C4-2B (cell line): ENCODE data around the gene SENP5.

ENCODE experiments used
- H3K27ac ChIP-seq: fragments of 450-650 bp; 2 replicates; pipeline ENCODE4 v1.5.1; 2017
- CTCF ChIP-seq: fragments of 450-650 bp; conservative IDR thresholded peaks from 2 replicates; pipeline ENCODE4 v1.5.1; 2017; ENCODE audit warnings: mild to moderate bottlenecking
- ZFX ChIP-seq: fragments of 450-650 bp; IDR thresholded peaks from 2 replicates; pipeline ENCODE4 v1.6.1; 2017

Gene SENP5

GRCh38 chr3:196927571-196928453 lies 60.1 kb downstream of the SENP5 start:
- no peak overlapping the region for H3K27ac ChIP-seq
- TF ChIP-seq ZFX: no peak
- no peak for TF ChIP-seq CTCF

GRCh38 chr3:196931157-196931556 lies 63.4 kb downstream of the SENP5 start:
- TF ChIP-seq ZFX (no peak), CTCF (no peak)
- no peak overlapping the region for H3K27ac ChIP-seq

- TF ChIP-seq ZFX (0 out of 2 replicates have a peak, but pooled peaks have one; percentile 22), CTCF (no peak)
- H3K27ac ChIP-seq: no peak overlapping the region
Observed at GRCh38 chr3:196931828-196932587, 64.3 kb downstream of the SENP5 start.

GRCh38 chr3:196932600-196932999 lies 64.9 kb downstream of the SENP5 start:
- H3K27ac ChIP-seq: no peak overlapping the region

GRCh38 chr3:196936288-196936687 lies 68.6 kb downstream of the SENP5 start:
- H3K27ac ChIP-seq: no peak overlapping the region
- TF ChIP-seq CTCF (no peak), ZFX (no peak)

More at GRCh38 chr3:196932600-196932999, 64.9 kb downstream of the SENP5 start:
- TF ChIP-seq CTCF (no peak), ZFX (no peak)

GRCh38 chr3:196938124-196938523 lies 70.4 kb downstream of the SENP5 start:
- TF ChIP-seq CTCF (no peak), ZFX (no peak)
- no peak overlapping the region for H3K27ac ChIP-seq

GRCh38 chr3:196938576-196938975 lies 70.9 kb downstream of the SENP5 start:
- TF ChIP-seq CTCF: no peak
- TF ChIP-seq ZFX: no peak
- H3K27ac ChIP-seq: no peak overlapping the region
